SK-N-SH (cell line): Measurements from ENCODE around the gene IQGAP2.

Experiments used
- CTCF ChIP-seq: fragments of 200-600 bp; sonication (generic); IDR thresholded peaks from 2 replicates; pipeline ENCODE4 v1.6.1; 2017; ENCODE audit warnings: antibody characterized with exemption, mild to moderate bottlenecking, moderate library complexity
- EP300 ChIP-seq, 2 experiments: IDR thresholded peaks; 2 replicates each; pipeline versions ENCODE4 v1.4.0 to v1.6.1; 2012; ENCODE audit warnings: borderline replicate concordance in 1 of 2, low read depth in 1 of 2, low read length in 1 of 2
- MXI1 ChIP-seq: IDR thresholded peaks from 2 replicates; pipeline ENCODE4 v1.6.1; 2012; ENCODE audit warnings: mild to moderate bottlenecking, low read depth, low read length, improper control_type of control experiment
- NFIC ChIP-seq: IDR thresholded peaks from 2 replicates; pipeline ENCODE4 v1.4.0; 2012; ENCODE audit warnings: borderline replicate concordance
- NRF1 ChIP-seq: IDR thresholded peaks from 2 replicates; pipeline ENCODE4 v1.6.1; 2012; ENCODE audit warnings: low read depth, mild to moderate bottlenecking, low read length
- POLR2AphosphoS5 ChIP-seq: IDR thresholded peaks from 2 replicates; pipeline ENCODE4 v1.6.1; 2012; ENCODE audit warnings: low read depth, low read length
- REST ChIP-seq: IDR thresholded peaks from 2 replicates; pipeline ENCODE4 v1.6.1; 2012; ENCODE audit warnings: mild to moderate bottlenecking, low read depth, low read length, moderate library complexity
- RFX5 ChIP-seq: IDR thresholded peaks from 2 replicates; pipeline ENCODE4 v1.6.1; 2012; ENCODE audit warnings: mild to moderate bottlenecking, improper control_type of control experiment, low read length
- YY1 ChIP-seq: IDR thresholded peaks from 2 replicates; pipeline ENCODE4 v1.4.0; 2012; ENCODE audit warnings: low read depth, mild to moderate bottlenecking
- ZBTB33 ChIP-seq: IDR thresholded peaks from 2 replicates; pipeline ENCODE4 v1.4.0; 2012; ENCODE audit warnings: low read depth, borderline replicate concordance
- TF ChIP-seq, protein P1 (sequence below): IDR thresholded peaks from 2 replicates; pipeline ENCODE4 v1.4.0; 2012; ENCODE audit warnings: low read depth

GRCh38 chr5:76694317-76694716 is 291.2 kb downstream of the IQGAP2 start:
- TF ChIP-seq POLR2AphosphoS5 (no peak), EP300 (IDR thresholded peaks at IDR 0.05; ENCODE audit: borderline replicate concordance in 1 of 2, low read depth in 1 of 2, low read length in 1 of 2) (no peak), CTCF (no peak), MXI1 (no peak), RFX5 (no peak), NRF1 (no peak), YY1 (no peak), REST (no peak), ZBTB33 (no peak), NFIC (no peak)
- TF ChIP-seq, protein P1, sequence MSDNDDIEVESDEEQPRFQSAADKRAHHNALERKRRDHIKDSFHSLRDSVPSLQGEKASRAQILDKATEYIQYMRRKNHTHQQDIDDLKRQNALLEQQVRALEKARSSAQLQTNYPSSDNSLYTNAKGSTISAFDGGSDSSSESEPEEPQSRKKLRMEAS = no peak
